ENCODE data around the gene LGR6.

DNA sequence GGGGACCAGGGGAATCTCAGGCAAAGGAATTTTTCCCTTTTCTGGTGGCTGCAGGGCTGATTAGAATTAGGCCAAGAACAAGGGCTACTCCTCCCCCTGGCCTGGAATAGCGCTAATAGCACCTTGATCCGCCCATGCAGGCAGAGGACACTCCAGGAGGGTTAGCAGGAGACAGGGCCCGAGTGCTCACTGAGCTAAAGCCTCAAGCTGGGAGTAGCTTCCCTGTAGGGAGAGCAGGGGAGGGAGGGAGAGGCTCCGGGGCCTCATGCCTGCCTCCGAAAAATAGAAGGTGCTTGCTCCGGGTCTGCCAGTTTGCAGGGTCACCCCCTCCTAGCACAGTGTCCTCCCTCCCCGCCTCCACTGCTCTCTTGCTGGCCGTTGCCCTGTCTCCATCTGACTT lies 37.0 kb upstream of the LGR6 start:
- TF ChIP-seq, protein P1, sequence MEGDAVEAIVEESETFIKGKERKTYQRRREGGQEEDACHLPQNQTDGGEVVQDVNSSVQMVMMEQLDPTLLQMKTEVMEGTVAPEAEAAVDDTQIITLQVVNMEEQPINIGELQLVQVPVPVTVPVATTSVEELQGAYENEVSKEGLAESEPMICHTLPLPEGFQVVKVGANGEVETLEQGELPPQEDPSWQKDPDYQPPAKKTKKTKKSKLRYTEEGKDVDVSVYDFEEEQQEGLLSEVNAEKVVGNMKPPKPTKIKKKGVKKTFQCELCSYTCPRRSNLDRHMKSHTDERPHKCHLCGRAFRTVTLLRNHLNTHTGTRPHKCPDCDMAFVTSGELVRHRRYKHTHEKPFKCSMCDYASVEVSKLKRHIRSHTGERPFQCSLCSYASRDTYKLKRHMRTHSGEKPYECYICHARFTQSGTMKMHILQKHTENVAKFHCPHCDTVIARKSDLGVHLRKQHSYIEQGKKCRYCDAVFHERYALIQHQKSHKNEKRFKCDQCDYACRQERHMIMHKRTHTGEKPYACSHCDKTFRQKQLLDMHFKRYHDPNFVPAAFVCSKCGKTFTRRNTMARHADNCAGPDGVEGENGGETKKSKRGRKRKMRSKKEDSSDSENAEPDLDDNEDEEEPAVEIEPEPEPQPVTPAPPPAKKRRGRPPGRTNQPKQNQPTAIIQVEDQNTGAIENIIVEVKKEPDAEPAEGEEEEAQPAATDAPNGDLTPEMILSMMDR (IDR thresholded peaks at IDR 0.05), result no peak
- TF ChIP-seq POLR2A (IDR thresholded peaks at IDR 0.05), result no peak

Measured in breast epithelium (tissue), 3 donors.